ENCODE results near the gene KIF25.

The KIF25 gene

GRCh38 chr6:167997642-167998041 lies at the start of gene KIF25:
Gene KIF25, plus strand, starts transcription at chr6:167997671. Its CDS starts 31,915 bp downstream, at chr6:168029586.
- TF ChIP-seq CTCF (conservative IDR thresholded peaks at IDR 0.05) = no peak
- H3K27ac ChIP-seq = no peak within 1 kb of the TSS

GRCh38 chr6:167947716-167948115 lies 49.8 kb upstream of the KIF25 start:
- no peak for TF ChIP-seq CTCF (conservative IDR thresholded peaks at IDR 0.05)

GRCh38 chr6:167948716-167949115 lies 48.8 kb upstream of the KIF25 start:
- TF ChIP-seq CTCF (conservative IDR thresholded peaks at IDR 0.05) = no peak
- H3K27ac ChIP-seq = no peak overlapping the region

More at GRCh38 chr6:167947716-167948115, 49.8 kb upstream of the KIF25 start:
- no peak overlapping the region for H3K27ac ChIP-seq

GRCh38 chr6:167949121-167949684 lies 48.3 kb upstream of the KIF25 start:
- no peak overlapping the region for H3K27ac ChIP-seq
- TF ChIP-seq CTCF (conservative IDR thresholded peaks at IDR 0.05) = no peak

- no peak for TF ChIP-seq CTCF (conservative IDR thresholded peaks at IDR 0.05)
- H3K27ac ChIP-seq = no peak overlapping the region; the same call in 1 of the 2 replicates
Measured at GRCh38 chr6:167951781-167952511, 45.5 kb upstream of the KIF25 start.

GRCh38 chr6:167952512-167952859 lies 45.0 kb upstream of the KIF25 start:
- no peak for TF ChIP-seq CTCF (conservative IDR thresholded peaks at IDR 0.05)

GRCh38 chr6:167953551-167953950 lies 43.9 kb upstream of the KIF25 start:
- no peak overlapping the region for H3K27ac ChIP-seq
- no peak for TF ChIP-seq CTCF (conservative IDR thresholded peaks at IDR 0.05)

More at GRCh38 chr6:167952512-167952859, 45.0 kb upstream of the KIF25 start:
- H3K27ac ChIP-seq = no peak overlapping the region; the same call in 1 of the 2 replicates

Measured in VCaP (cell line).